Osteocyte (in vitro differentiated cells): ENCODE results near the gene PANK4. TPM values are rescaled to one million over a fixed set of nuclear protein-coding genes. Genes with fewer than 3 reads are reported as not detected.

Experiments
- DNase-seq: peaks from one replicate; pipeline ENCODE4 v3.0.0; 2021; ENCODE audit warnings: mixed read lengths; ENCODE audit not compliant: unreplicated experiment; ENCODE audit errors: extremely low spot score
- H3K27ac Mint-ChIP-seq: one replicate; pipeline ENCODE4 v1.8.0; 2021; ENCODE audit warnings: mild to moderate bottlenecking, mixed read lengths; ENCODE audit not compliant: unreplicated experiment
- H3K27me3 Mint-ChIP-seq: one replicate; pipeline ENCODE4 v1.8.0; 2021; ENCODE audit warnings: mixed read lengths; ENCODE audit not compliant: unreplicated experiment
- H3K36me3 Mint-ChIP-seq: one replicate; pipeline ENCODE4 v1.8.0; 2021; ENCODE audit warnings: mixed read lengths; ENCODE audit not compliant: unreplicated experiment
- H3K4me1 Mint-ChIP-seq: one replicate; pipeline ENCODE4 v1.8.0; 2021; ENCODE audit warnings: mixed read lengths; ENCODE audit not compliant: unreplicated experiment
- H3K4me3 Mint-ChIP-seq: one replicate; pipeline ENCODE4 v1.8.0; 2021; ENCODE audit warnings: mild to moderate bottlenecking, moderate library complexity, mixed read lengths; ENCODE audit not compliant: unreplicated experiment
- H3K9me3 Mint-ChIP-seq: one replicate; pipeline ENCODE4 v1.8.0; 2021; ENCODE audit warnings: mixed read lengths; ENCODE audit not compliant: unreplicated experiment
- total RNA-seq: library from RNA; stranded (reverse); gene quantifications from 2 replicates; pipeline ENCODE4 v1.2.1, GENCODE V29; 2021
- TF ChIP-seq, protein P1 (sequence below): fragments of 200-600 bp; sonication (generic); IDR thresholded peaks from 2 replicates; pipeline ENCODE4 v1.5.0; 2021; ENCODE audit warnings: antibody characterized with exemption, mild to moderate bottlenecking, moderate library complexity

Gene PANK4
- total RNA-seq, 1 donor from 2014 or later, result 34.4 TPM

- Mint-ChIP-seq H3K4me3 (no peak overlapping the region), H3K4me1 (peaks cover 18% of the 10 kb centered on the region), H3K36me3 (peaks cover 23% of the 10 kb centered on the region), H3K9me3 (no peaks in the 10 kb centered on the region), H3K27me3 (no peaks in the 10 kb centered on the region), H3K27ac (no peak overlapping the region)
- DNase-seq, result no peak
- TF ChIP-seq, protein P1, sequence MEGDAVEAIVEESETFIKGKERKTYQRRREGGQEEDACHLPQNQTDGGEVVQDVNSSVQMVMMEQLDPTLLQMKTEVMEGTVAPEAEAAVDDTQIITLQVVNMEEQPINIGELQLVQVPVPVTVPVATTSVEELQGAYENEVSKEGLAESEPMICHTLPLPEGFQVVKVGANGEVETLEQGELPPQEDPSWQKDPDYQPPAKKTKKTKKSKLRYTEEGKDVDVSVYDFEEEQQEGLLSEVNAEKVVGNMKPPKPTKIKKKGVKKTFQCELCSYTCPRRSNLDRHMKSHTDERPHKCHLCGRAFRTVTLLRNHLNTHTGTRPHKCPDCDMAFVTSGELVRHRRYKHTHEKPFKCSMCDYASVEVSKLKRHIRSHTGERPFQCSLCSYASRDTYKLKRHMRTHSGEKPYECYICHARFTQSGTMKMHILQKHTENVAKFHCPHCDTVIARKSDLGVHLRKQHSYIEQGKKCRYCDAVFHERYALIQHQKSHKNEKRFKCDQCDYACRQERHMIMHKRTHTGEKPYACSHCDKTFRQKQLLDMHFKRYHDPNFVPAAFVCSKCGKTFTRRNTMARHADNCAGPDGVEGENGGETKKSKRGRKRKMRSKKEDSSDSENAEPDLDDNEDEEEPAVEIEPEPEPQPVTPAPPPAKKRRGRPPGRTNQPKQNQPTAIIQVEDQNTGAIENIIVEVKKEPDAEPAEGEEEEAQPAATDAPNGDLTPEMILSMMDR, result no peak
Measured at GRCh38 chr1:2520206-2520605, 6.2 kb downstream of the PANK4 start.

GRCh38 chr1:2519729-2520128, 6.7 kb downstream of the PANK4 start:
- DNase-seq, result no peak
- Mint-ChIP-seq H3K9me3 (no peaks in the 10 kb centered on the region), H3K4me1 (peaks cover 14% of the 10 kb centered on the region), H3K27ac (no peak overlapping the region), H3K4me3 (no peak overlapping the region), H3K27me3 (no peaks in the 10 kb centered on the region), H3K36me3 (peaks cover 23% of the 10 kb centered on the region)
- TF ChIP-seq, protein P1, result no peak

- no peak for DNase-seq
- Mint-ChIP-seq H3K9me3 (no peaks in the 10 kb centered on the region), H3K36me3 (peaks cover 23% of the 10 kb centered on the region), H3K4me1 (peaks cover 8% of the 10 kb centered on the region), H3K4me3 (no peak overlapping the region), H3K27ac (no peak overlapping the region), H3K27me3 (no peaks in the 10 kb centered on the region)
- TF ChIP-seq, protein P1, result no peak
Measured at GRCh38 chr1:2519029-2519685, 7.2 kb downstream of the PANK4 start.

DNA sequence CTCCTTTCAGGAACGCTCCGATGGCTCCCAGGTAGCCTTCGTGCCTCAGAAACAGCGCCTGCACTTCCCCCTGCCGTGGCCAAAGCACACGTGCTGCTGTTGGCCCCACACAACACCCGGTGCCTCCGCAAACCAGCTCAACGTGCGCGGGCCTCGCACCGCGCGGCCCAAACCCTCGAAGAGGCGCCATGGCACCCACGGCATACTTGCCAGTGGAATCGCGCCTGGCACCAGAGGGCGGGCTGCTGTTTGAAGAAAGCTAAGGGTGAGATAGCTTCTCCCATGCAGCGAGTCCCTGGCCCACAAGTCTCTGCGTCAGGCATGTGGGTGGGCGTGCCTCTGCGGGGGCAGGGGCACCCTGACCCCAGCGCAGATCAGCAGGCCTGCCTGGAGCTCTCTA, 7.9 kb downstream of the PANK4 start:
- H3K27ac Mint-ChIP-seq, result no peak overlapping the region
- H3K4me3 Mint-ChIP-seq, result no peak overlapping the region
- no peak for DNase-seq
- no peaks in the 10 kb centered on the region for H3K27me3 Mint-ChIP-seq
- TF ChIP-seq, protein P1, result no peak
- no peaks in the 10 kb centered on the region for H3K9me3 Mint-ChIP-seq
- H3K36me3 Mint-ChIP-seq, result peaks cover 23% of the 10 kb centered on the region
- peaks cover 4% of the 10 kb centered on the region for H3K4me1 Mint-ChIP-seq

- H3K4me3 Mint-ChIP-seq, result no peak overlapping the region
- TF ChIP-seq, protein P1, result no peak
- H3K9me3 Mint-ChIP-seq, result no peaks in the 10 kb centered on the region
- H3K27ac Mint-ChIP-seq, result no peak overlapping the region
- no peaks in the 10 kb centered on the region for H3K4me1 Mint-ChIP-seq
- no peaks in the 10 kb centered on the region for H3K27me3 Mint-ChIP-seq
- DNase-seq, result no peak
- peaks cover 23% of the 10 kb centered on the region for H3K36me3 Mint-ChIP-seq
Measured at GRCh38 chr1:2517966-2518365, 8.4 kb downstream of the PANK4 start.
